CD14-positive monocyte (primary cell): Measurements from ENCODE around the gene ASTN2. TPM values are rescaled to one million over a fixed set of nuclear protein-coding genes. Genes with fewer than 3 reads are reported as not detected.

Source experiments
- DNase-seq, 3 donors: peaks; one replicate each; pipeline ENCODE4 v3.0.0-alpha.2; 2011 to 2022
- H2AFZ ChIP-seq: 2 replicates; pipeline ENCODE4 v1.6.0; 2012; ENCODE audit warnings: mild to moderate bottlenecking, low read depth, low read length, inconsistent platforms; ENCODE audit not compliant: insufficient read depth, poor library complexity, severe bottlenecking
- H3K27ac ChIP-seq, 2 donors: 1 replicate in 1 of 2; 2 replicates in 1 of 2; pipeline ENCODE4 v1.5.1; 2012 to 2013; ENCODE audit warnings: low read length in 2 of 2, control low read depth in 1 of 2, inconsistent platforms in 1 of 2, low read depth in 1 of 2, mild to moderate bottlenecking in 1 of 2
- H3K27me3 ChIP-seq, 2 donors: one replicate each; pipeline versions ENCODE4 v1.6.0 to v1.6.1; 2011 to 2013; ENCODE audit warnings: low read length in 2 of 2; ENCODE audit not compliant: control insufficient read depth in 2 of 2, insufficient read depth in 2 of 2
- H3K36me3 ChIP-seq, 2 donors: replicated peaks in 1 of 2; 1 replicate in 1 of 2; 2 replicates in 1 of 2; pipeline versions ENCODE4 v1.5.1 to v1.6.1; 2012 to 2013; ENCODE audit warnings: low read length in 2 of 2, control low read depth in 1 of 2, inconsistent platforms in 1 of 2, mild to moderate bottlenecking in 1 of 2; ENCODE audit not compliant: insufficient read depth in 2 of 2, control insufficient read depth in 1 of 2
- H3K4me1 ChIP-seq, 2 donors: 1 replicate in 1 of 2; 2 replicates in 1 of 2; pipeline versions ENCODE4 v1.5.1 to v1.6.1; 2012 to 2013; ENCODE audit warnings: low read length in 2 of 2, control low read depth in 1 of 2, inconsistent platforms in 1 of 2, mild to moderate bottlenecking in 1 of 2, moderate library complexity in 1 of 2; ENCODE audit not compliant: insufficient read depth in 2 of 2, control insufficient read depth in 1 of 2
- H3K4me2 ChIP-seq: replicated peaks from 2 replicates; pipeline ENCODE3; 2012; ENCODE audit warnings: low read length, moderate library complexity, mild to moderate bottlenecking; ENCODE audit not compliant: poor library complexity, severe bottlenecking; ENCODE audit errors: extremely low read depth
- H3K4me3 ChIP-seq, 3 experiments: fragments of 200-600 bp in 1 of 3; sonication (generic) in 1 of 3; replicated peaks in 1 of 3; 1 replicate in 2 of 3; 2 replicates in 1 of 3; pipeline ENCODE4 v1.5.1; 2011 to 2013; ENCODE audit warnings: low read length in 3 of 3, mild to moderate bottlenecking in 3 of 3, control low read depth in 2 of 3, low read depth in 2 of 3, inconsistent platforms in 1 of 3, moderate library complexity in 1 of 3
- H3K79me2 ChIP-seq: 2 replicates; pipeline ENCODE4 v1.6.0; 2012; ENCODE audit warnings: mild to moderate bottlenecking, control low read depth, inconsistent platforms, low read length, moderate library complexity; ENCODE audit not compliant: insufficient read depth
- H3K9ac ChIP-seq: 2 replicates; pipeline ENCODE4 v1.6.0; 2017; ENCODE audit warnings: low read length, mild to moderate bottlenecking; ENCODE audit not compliant: insufficient read depth, poor library complexity, severe bottlenecking
- H3K9me3 ChIP-seq, 2 donors: replicated peaks in 1 of 2; 1 replicate in 1 of 2; 2 replicates in 1 of 2; pipeline versions ENCODE4 v1.5.1 to v1.6.1; 2012 to 2013; ENCODE audit warnings: low read length in 2 of 2, control low read depth in 1 of 2; ENCODE audit not compliant: control insufficient read depth in 1 of 2, insufficient read depth in 1 of 2
- H4K20me1 ChIP-seq: 2 replicates; pipeline ENCODE4 v1.6.0; 2012; ENCODE audit warnings: mild to moderate bottlenecking, low read length, control low read depth, moderate library complexity; ENCODE audit not compliant: insufficient read depth
- H3K27ac Mint-ChIP-seq, 7 donors: one replicate each; pipeline ENCODE4 v1.8.0; 2020; ENCODE audit warnings: mild to moderate bottlenecking in 7 of 7, mixed read lengths in 7 of 7, moderate library complexity in 6 of 7, inconsistent platforms in 2 of 7
- H3K27me3 Mint-ChIP-seq, 3 donors: one replicate each; pipeline ENCODE4 v1.8.0; 2021 to 2022; ENCODE audit warnings: low read depth in 3 of 3, mild to moderate bottlenecking in 3 of 3, mixed read lengths in 3 of 3, moderate library complexity in 3 of 3, inconsistent platforms in 1 of 3
- H3K36me3 Mint-ChIP-seq, 2 donors: one replicate each; pipeline ENCODE4 v1.8.0; 2020; ENCODE audit warnings: mixed read lengths in 2 of 2, inconsistent platforms in 1 of 2, mild to moderate bottlenecking in 1 of 2
- H3K4me1 Mint-ChIP-seq: one replicate; pipeline ENCODE4 v1.8.0; 2020; ENCODE audit warnings: mild to moderate bottlenecking, mixed read lengths
- H3K4me3 Mint-ChIP-seq, 2 donors: one replicate each; pipeline ENCODE4 v1.8.0; 2020; ENCODE audit warnings: mild to moderate bottlenecking in 2 of 2, mixed read lengths in 2 of 2, moderate library complexity in 1 of 2
- H3K9me3 Mint-ChIP-seq, 7 donors: one replicate each; pipeline ENCODE4 v1.8.0; 2020 to 2022; ENCODE audit warnings: mixed read lengths in 7 of 7, mild to moderate bottlenecking in 6 of 7, moderate library complexity in 6 of 7, inconsistent platforms in 2 of 7
- WGBS: methylation state at CpG from one replicate; pipeline ENCODE4 v1.1.5; 2013; ENCODE audit warnings: missing lambda C conversion rate; ENCODE audit not compliant: insufficient coverage; 5-methylcytosine and 5-hydroxymethylcytosine counted together
- intact Hi-C, 2 donors: fragments of 100-400 bp; cut with micrococcal nuclease; formaldehyde crosslinking; loops; one replicate each; pipeline versions ENCODE4 v1.15.0 to v1.15.1; 2023
- polyA plus RNA-seq, 3 donors: library from polyadenylated mRNA; depleted of rRNA in 1 of 3; unstranded in 2 of 3; stranded (reverse) in 1 of 3; fragments of 300-500 nt in 2 of 3; fragments of >200 nt in 1 of 3; fragmentation: Illumina TruSeq in 2 of 3; gene quantifications; 1 replicate in 2 of 3; 2 replicates in 1 of 3; pipeline ENCODE4 v1.2.3, GENCODE V29; 2012 to 2021
- TF ChIP-seq, protein P1 (sequence below): fragments of 200-600 bp; IDR thresholded peaks from one replicate; pipeline ENCODE4 v1.8.0; 2022; ENCODE audit warnings: antibody characterized with exemption, mild to moderate bottlenecking

ASTN2 gene
- polyA plus RNA-seq, 3 donors, result not detected

DNA sequence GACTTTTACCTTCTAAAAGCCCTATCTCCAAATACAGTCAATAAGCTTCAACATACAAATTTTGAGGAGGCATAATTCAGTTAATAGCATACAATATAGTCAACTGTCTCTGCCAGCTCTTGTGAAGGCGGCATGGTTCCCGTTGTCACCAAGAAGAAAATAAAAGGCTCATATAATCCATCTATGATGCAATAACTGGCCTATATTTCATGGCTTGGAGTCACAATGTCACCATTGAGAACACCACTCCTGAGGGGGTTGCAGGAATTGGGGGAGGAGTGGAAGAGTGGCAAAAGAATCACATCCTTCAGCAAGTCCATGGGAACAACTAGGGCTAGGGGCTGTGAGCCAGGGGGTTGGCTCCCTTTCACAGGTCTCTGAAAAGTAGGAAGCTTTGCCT lies 16.0 kb upstream of the ASTN2 start:
- H3K9me3 Mint-ChIP-seq, result peaks cover 0 to 3% (median 1%) of the 10 kb centered on the region in 7 donors
- H3K27ac Mint-ChIP-seq, result no peak overlapping the region
- Histone ChIP-seq H4K20me1 (no peaks in the 10 kb centered on the region), H3K36me3 (no peaks in the 10 kb centered on the region), H3K9ac (no peak overlapping the region), H3K4me2 (no peak overlapping the region), H3K4me1 (no peaks in the 10 kb centered on the region), H3K4me3 (no peak overlapping the region), H3K79me2 (no peaks in the 10 kb centered on the region), H3K27ac (no peak overlapping the region), H3K9me3 (no peaks in the 10 kb centered on the region), H3K27me3 (no peaks in the 10 kb centered on the region), H2AFZ (no peak overlapping the region)
- TF ChIP-seq, protein P1, sequence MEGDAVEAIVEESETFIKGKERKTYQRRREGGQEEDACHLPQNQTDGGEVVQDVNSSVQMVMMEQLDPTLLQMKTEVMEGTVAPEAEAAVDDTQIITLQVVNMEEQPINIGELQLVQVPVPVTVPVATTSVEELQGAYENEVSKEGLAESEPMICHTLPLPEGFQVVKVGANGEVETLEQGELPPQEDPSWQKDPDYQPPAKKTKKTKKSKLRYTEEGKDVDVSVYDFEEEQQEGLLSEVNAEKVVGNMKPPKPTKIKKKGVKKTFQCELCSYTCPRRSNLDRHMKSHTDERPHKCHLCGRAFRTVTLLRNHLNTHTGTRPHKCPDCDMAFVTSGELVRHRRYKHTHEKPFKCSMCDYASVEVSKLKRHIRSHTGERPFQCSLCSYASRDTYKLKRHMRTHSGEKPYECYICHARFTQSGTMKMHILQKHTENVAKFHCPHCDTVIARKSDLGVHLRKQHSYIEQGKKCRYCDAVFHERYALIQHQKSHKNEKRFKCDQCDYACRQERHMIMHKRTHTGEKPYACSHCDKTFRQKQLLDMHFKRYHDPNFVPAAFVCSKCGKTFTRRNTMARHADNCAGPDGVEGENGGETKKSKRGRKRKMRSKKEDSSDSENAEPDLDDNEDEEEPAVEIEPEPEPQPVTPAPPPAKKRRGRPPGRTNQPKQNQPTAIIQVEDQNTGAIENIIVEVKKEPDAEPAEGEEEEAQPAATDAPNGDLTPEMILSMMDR, result no peak
- no CpG with 5 or more reads among the region's 2 CpGs for WGBS
- peaks cover 0 to 3% (median 2%) of the 10 kb centered on the region in 3 donors for H3K27me3 Mint-ChIP-seq
- H3K4me3 Mint-ChIP-seq, result no peak overlapping the region
- no peaks in the 10 kb centered on the region for H3K36me3 Mint-ChIP-seq
- H3K4me1 Mint-ChIP-seq, result no peaks in the 10 kb centered on the region
- intact Hi-C loops, result no loop called here
- no peak for DNase-seq

DNA sequence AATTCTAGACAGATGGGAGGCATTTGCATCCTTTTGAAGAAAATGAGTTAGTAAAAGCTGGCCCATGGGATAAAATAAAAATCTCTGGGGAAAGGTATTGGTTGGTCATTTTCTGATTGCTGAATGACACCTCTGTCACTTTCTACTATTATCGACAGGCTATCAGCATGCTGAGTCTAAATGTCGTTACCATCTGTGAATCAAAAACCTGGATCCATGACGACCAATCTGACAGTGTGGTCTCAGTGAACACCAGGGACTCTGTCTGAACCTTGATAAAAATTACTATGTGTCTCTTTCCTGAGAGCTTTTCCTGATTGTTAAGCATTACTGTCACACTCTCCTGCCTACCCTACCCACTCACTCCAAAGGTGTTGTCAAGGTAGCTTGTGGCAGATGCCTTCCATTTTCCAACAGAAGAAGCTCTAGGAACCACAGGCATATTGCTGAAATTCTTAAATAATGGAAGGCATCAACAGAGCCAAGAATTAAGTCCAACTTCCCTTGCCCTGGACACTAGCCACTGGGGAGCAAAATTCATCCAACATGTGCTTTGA lies 12.6 kb upstream of the ASTN2 start:
- H3K27me3 Mint-ChIP-seq, result peaks cover 0 to 5% (median 3%) of the 10 kb centered on the region in 3 donors
- H3K79me2 ChIP-seq, result no peaks in the 10 kb centered on the region

More for the DNA sequence above, 12.6 kb upstream of the ASTN2 start:
- Mint-ChIP-seq H3K36me3 (no peaks in the 10 kb centered on the region), H3K9me3 (peaks cover 0 to 3% (median 0%) of the 10 kb centered on the region in 7 donors), H3K27ac (no peak overlapping the region), H3K4me1 (no peaks in the 10 kb centered on the region), H3K4me3 (no peak overlapping the region)
- Histone ChIP-seq H3K27me3 (no peaks in the 10 kb centered on the region), H4K20me1 (no peaks in the 10 kb centered on the region), H3K27ac (no peak overlapping the region), H3K4me1 (no peaks in the 10 kb centered on the region), H3K4me3 (no peak overlapping the region), H3K4me2 (no peak overlapping the region), H3K9ac (no peak overlapping the region), H3K36me3 (no peaks in the 10 kb centered on the region), H2AFZ (no peak overlapping the region), H3K9me3 (no peaks in the 10 kb centered on the region)
- DNase-seq, result no peak
- TF ChIP-seq, protein P1, result no peak
- intact Hi-C loops, result no loop called here
- 88% methylated on average over 3 of the region's 3 CpGs for WGBS
